ENCODE results near the gene RAP1GAP2.

Gene RAP1GAP2

DNA sequence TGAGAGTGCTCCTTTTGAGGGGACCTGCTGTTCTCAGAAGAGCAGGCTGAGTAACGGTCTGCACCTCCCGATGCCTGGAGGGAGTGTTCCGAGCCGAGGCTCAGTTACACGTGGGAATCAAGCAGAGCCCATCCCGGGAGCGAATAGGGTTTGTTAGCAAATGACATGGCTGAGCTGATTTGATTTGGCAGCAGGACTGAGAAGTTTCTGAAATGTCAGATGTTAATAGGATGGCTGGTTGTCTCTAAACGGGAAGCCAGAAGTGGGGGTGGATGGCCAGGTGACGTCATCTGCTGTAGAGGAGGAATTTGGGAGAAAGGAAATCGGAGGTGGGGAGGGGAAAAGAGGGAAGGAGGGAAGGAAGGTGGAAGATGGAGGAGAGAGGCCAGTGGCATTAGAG, 128.0 kb downstream of the RAP1GAP2 start:
- DNase-seq: no peak

DNA sequence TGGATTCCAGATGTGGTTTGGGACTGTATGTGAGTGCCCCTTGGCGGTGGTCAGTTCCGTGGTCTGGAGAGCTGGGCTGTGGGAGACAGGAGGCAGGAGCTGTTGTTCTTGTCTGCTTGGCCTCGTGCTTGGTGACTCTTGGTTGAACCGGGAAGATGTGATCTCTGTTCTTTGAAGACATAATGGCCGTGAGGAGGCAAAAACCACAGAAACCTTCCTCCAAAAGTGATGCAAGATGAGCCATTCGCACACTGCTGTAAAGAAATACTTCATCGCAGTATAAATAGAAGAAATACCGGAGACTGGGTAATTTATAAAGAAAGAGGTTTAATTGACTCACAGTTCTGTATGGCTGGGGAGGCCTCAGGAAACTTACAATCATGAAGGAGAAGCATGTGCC, 128.8 kb downstream of the RAP1GAP2 start:
- no peak for DNase-seq

DNA sequence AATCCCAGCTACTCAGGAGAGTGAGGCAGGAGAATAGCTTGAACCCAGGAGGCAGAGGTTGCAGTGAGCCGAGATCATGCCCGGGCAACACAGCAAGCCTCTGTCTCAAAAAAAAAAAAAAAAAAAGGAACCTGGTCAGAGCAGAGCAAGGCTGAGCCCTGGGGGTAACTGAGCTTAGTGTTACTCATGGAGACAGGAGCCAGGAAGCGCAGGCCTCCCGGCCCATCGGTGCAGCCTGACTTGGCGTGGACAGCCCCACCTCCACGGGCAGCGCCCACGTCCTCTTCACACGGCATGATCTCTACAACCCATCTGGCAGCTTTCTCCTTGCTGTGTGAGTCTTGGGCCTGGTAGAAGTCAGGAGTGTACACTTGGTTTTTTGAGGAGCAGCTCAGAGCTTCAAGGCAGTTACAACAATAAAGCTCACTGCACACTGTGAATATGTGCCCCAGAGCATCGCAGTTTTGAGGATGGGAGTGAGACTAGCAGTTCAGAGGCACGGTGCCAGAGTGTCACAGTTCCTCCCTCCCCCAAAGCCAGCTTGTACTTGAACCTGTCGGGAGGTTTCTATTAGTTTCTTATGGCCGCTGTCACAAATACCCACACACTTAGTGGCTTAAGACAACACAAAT, 129.9 kb downstream of the RAP1GAP2 start:
- DNase-seq: no peak

DNA sequence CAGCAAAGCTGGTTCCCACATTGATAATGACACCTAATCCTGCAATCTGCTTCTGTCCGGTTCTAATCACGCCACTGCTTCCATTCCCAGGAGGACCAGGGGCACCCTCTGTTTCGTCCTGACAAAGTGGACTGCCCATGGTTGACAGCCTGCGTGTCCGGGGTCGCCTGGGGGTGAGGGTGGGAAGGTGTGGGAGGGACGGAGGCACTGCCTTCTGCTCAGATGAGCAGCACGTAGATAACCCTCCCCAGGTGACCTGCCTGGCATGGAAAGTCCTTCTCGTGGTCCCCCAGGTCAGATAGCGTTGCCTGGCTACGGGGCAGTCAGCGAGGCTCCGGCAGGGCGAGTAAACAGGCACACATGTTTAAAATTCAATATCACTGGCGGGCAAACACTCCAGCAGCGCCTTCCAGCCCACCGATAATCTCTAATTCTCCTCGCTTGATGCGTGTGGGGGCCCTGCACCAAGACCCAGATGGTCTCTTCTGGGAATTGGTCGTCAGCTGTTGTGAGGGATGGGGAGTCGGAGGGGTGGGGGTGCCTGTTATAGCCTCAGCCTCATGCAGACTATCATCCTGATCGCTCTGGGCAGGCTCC, 132.2 kb downstream of the RAP1GAP2 start:
- no peak for DNase-seq

DNA sequence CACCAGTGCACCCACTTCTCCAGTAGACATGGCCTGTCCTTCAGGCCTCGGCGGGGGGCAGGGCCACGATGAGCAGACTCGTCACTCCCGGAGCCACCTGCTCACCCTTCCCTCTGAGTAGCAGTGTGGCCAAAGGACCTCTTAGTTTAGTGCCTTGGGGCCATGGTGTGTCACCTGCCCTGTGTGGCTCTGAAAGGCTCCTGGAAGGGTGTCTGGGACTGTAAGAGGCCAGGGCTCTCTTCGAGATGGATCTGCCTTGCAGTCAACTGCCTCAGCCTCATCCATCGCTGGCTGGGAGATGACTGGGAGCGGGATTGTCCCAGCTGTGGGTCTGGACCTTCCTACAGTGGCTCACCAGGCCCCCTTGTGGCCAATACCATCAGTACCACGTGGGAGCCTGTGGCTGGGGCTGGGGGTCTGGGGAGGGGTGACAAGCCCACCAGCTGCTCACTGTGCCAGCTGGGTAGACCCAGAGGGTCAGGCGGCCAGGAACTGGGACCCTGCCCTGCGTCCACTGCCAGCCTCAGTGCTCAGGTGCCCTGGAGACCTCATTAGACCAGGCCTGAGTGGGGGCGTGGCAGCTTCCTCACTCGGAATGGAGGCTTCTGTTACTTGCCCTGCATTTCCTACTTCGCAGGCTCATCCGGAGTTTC, 133.8 kb downstream of the RAP1GAP2 start:
- DNase-seq: no peak

DNA sequence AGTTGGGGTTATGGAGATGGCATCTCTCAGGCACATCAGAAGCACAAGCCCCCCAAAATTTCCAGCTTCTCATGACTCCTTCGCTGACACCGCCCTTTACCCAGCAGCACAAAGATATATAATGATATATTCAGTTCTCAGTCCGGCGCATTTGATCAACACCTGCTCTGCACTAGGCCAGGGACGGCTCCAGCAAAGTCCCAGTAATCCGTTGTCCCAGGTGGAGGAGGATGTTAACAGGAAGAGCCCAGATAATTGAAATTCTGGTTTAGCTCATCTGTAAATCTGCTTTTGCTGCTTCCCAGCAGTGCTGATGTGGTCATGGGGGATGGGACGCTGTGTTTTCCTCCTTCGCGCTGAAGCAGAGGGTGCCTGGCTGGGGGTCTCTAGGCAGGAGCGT, 135.6 kb downstream of the RAP1GAP2 start:
- DNase-seq: no peak

DNA sequence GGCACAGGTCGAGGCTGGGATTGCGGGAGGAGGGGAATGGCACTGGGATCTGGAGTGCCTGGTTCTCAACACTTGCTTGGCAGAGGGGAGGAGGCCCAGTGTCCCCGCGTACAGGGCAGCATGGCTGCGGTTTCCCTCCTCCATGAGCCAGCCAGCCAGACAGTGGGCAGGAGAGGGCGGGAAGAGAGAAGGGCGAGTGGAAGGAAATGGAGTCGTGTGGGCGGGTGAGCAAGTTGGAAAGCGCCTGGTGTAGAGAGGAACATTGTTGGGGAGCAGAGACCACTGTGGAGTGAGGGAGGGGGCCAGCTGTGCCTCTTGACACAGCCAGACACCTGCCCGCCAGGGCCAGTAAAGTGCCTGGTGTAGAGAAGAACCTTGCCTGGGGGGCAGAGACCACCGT, 136.7 kb downstream of the RAP1GAP2 start:
- no peak for DNase-seq

DNA sequence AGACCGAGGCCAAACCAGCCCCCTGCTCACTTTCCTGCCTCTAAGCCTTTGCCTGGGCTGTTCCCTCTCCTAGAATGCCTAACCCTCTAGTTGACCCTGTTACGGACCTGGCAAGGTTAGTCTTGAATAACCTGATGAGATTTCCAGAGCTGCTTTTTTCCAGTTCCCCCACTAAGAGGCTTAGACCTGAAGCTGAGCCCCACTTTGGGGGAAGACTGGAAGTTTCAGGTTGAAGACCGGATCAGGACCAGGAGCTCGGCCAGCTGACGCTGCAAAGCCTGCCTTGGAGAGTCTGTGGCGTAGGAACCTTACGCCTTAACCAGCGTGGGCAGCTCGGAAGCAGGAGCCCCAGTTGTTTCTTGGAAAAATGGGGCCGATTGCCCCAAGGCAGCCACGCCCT, 137.4 kb downstream of the RAP1GAP2 start:
- no peak for DNase-seq

DNA sequence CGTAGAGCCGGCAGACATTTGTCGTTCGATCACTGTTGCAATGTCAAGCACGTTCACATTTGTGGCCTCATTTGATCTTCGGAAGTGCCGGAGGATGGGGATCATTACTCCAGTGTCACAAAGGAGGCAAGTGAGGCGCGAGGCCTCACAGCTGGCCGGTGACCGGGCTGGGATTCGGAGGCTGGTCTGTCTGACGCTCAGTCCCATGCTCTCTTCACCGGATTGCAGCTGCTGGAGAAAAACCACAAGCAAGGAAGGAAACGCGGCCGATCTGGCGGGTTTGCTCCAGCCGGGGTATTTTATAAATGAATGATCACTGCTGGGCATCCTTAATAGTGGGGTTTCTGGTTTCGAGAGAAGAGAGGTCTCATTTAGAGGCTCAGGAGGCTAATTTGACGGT, 139.4 kb downstream of the RAP1GAP2 start:
- no peak for DNase-seq

DNA sequence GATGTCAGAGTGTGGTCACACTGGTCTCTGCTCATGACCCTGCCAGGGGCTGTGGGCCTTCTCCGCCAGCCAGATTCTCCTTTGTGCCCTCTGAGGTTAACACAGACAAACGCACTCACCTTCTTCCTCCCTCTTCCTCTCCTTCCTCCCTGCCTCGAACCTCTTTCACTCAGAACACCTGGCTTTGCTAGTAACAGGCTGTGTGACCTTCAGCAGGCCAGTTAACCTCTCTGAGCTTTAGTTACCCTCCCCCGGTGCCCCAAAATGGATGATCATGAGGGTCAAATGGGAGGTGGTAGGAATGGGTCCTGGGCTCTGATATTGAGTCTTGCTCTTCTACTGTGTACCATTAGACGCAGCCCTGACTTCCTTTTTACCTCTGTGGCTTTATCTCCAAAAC, 140.1 kb downstream of the RAP1GAP2 start:
- DNase-seq: no peak

DNA sequence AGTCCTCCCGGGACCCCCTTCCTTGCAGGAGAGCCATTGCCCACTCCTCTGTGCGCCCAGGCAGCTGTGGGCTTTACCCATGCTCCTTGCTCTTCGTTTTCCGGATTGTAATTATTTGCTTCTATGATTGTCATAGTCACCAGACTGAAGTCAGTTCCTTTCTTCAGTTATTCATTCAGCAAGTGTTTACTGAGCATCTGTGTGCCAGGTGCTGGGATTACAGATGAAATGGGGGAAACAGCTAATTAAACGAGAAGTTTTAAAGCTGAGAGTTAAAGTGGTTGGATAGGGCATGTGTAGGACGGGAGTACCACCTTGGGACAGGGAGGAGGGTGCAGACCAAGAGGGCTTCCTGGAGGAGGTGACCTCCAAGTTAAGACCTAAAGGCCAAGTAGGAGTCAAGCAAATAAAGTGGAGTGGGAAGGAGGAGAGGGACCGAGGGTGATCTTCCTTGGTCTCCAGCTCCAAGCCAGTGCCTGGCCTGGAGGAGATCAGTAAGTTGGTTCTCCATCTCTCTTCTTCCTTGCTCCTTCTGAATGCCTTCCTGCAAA, 140.6 kb downstream of the RAP1GAP2 start:
- DNase-seq: no peak

DNA sequence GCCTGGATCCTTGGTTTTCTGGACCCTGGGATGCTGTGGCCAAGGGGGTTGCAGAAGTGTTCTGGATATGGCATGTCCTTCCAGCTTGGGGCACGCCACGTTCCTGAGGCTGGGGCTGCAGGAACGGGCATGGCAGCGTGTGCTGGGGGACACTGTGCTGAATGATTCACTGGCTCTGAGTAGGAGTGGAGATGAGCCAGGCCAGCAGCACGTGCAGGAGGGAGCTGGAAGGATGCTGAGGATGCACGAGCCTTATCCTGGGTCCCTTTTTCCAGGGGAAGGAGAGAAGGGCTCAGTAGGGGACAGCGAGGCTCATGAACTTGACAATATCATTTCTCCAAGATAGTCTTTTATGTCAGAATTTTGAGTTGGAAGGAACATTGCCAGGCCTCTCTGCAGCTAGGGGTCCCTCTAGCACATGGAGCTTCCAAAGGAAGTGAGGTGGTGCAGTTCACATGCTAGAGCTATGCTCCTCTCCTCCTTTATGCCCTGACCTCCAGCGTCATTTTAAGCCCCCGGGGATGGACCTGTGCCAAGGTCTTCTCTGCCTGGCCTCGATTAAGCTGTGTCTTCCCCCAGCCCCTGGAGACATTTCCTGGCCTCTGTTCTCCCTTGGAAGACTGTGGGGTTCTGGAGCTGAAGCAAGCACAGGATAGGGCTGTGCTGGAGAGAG, 141.2 kb downstream of the RAP1GAP2 start:
- no peak for DNase-seq

DNA sequence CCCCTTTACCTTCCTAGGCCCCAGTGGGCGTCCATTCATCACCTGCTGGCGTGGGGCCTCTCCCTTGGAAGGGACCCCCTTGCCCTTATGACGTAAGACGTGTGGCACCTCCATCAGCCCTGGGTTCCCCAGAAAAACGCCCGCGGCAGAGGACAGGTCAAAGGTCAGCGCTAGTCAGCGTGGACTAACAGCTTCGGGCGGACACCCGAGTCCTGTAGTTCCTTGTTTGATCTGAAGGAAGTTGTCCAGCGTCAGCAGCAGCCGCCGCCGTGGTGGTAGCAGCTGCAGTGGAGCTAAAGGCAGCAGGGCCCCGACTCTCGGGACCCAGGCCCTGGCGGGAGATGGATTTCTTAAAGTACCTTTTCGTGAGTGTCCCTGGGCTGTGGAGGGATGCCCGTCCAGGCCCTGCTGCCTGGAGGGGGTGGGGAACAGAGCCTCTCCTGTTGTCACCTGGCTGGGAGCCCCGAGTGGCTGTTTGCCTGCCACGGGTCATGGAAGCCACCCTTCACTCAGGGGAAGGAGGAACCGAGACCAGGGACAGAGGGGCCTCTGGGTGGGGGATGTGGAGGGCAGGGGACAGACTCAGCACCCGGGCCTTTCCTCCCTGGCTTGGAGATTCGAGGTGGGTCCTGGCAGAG, 143.6 kb downstream of the RAP1GAP2 start:
- no peak for DNase-seq

DNA sequence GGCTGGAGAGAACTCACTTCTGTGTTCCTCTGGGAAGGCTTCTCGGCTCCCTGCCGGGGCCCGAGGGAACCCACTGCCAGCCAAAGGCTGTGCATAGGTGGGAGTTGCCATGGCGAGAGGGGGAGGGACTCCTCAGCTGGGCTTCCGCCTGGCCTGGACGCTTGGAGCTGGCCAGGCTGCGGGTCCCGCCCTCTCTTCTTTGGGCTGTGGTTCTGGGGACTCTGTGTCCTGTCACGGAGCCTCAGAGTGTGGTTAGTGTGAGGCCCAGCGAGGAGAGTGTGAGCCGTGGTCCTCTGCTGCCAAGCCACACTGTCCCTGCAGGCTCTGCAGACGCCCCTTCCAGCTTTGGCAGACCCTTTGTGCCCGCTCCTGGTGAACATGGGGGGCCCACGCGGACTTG, 144.1 kb downstream of the RAP1GAP2 start:
- DNase-seq: no peak

DNA sequence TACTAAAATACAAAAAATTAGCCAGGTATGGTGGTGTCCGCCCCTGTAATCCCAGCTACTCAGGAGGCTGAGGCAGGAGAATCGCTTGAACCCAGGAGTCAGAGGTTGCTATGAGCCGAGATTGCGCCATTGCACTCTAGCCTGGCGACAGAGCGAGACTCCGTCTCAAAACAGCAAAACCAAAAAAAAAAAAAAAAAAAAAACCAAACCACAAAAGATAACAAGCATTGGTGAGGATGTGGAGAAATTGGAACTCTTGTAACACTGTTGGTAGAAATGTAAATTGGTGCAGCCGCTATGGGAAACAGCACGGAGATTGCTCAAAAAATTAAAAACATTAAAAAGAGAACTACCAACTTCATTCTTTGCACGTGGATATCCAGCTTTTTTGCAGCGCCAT, 147.7 kb downstream of the RAP1GAP2 start:
- no peak for DNase-seq

DNA sequence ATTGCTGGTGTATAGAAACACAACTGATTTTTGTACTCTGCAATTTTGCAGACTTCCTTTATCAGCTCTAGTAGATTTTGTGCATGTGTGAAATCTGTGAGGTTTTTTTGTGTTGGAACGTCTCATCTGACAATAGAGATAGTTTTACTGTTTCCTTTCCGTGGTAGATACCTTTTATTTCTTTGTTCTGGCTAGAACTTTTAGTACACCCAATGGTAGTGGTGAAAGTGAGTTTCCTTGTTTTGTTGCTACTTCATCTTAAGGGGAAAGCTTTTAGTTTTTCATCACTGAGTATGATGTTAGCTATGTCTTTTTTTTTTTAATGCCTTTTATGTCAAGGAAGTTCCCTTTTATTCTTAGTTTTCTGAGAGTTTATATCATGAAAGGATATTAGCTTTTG, 149.1 kb downstream of the RAP1GAP2 start:
- DNase-seq: no peak

DNA sequence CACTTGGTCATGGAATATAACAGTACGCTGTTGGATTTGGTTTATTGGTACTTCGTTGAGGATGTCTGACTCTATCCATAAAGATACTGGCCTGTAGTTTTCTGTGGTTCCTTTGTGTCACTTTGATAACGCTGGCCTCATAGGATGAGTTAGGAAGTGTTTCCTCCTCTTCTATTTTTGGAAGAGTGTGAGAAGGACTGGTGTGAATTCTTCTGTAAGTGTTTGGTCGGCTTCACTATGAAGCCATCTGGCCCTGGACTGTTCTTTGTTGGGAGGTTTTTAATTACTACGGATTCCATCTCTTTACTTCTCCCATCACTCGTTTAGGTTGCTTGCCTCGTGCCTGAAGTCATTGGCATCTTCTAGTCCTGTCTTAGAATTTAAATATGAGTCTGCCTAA, 149.9 kb downstream of the RAP1GAP2 start:
- no peak for DNase-seq

DNA sequence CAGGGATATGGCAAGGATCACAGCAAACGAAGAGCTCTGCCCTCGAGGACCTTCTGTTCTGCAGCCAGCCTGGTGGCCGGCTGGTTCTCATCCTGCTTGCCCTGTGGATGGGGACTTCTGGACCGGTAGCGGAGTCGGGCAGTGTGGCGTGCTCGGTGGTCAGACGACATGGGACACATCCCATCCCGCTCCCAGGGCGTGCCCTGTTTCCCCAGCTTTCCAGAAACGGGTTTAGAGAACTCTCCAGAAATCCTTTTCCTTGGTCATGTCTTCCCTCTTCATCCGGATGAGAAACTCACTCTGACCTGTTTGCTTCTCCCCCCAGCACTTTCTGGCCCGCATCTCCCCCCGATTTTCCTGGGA, 151.3 kb downstream of the RAP1GAP2 start:
- DNase-seq: no peak

DNA sequence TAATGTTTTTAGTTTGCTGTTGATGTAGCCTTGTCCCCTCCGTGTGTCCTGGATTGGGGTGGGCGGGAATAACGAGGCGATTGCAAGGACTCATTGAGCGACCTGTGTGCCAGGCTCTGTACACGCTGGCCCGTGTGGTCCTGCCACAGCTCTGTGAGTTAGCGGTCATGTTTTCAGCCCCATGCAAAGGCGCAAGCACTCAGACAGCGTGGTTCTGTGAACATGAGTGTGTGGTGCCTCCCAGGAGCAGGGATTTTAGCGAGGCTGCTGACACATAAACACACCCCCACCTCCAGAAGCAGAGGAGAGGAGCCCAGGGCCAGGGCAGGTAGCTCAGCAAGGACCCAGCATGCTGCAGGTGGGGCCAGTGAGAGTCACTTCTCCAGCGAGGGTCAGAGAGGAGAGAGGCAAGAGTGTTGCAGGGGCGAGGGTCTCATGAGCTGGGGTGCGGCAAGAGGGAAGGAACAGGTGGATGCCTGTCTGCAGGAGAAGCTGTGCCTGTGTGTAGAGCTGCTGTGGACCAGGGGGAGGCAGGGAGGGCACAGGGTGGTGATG, 151.8 kb downstream of the RAP1GAP2 start:
- no peak for DNase-seq

DNA sequence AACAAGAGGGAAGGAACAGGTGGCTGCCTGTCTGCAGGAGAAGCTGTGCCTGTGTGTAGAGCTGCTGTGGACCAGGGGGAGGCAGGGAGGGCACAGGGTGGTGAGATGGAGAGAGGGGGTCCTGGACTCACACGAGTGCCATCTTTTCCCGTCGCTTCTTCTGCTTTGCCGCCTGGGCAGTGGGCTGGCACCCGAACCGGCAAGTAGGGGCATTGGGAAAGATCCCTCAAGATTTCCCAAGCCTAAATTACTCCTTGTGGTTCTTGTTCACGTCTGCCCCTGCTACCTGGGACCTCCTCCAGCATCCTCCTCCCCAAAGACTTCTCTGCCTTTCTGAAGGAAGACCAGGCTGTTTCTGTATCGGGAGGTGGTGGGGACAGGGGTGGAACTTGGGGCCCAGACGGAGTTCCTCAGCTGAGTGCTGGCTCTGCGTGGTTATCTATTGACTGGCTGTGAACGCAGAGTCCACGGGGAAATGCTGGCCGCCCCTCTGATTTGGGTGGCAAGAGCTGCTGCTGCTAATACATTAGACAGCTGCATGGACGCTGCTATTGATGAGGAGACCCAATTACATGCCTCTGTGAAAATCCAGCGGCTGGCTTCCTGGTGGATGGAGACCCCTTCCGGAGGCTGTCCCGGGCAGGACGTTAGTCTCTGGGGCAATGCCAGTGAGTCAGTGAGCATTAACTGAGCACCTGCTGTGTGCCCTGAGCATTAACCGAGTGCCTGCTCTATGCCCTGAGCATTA, 152.7 kb downstream of the RAP1GAP2 start:
- no peak for DNase-seq

DNA sequence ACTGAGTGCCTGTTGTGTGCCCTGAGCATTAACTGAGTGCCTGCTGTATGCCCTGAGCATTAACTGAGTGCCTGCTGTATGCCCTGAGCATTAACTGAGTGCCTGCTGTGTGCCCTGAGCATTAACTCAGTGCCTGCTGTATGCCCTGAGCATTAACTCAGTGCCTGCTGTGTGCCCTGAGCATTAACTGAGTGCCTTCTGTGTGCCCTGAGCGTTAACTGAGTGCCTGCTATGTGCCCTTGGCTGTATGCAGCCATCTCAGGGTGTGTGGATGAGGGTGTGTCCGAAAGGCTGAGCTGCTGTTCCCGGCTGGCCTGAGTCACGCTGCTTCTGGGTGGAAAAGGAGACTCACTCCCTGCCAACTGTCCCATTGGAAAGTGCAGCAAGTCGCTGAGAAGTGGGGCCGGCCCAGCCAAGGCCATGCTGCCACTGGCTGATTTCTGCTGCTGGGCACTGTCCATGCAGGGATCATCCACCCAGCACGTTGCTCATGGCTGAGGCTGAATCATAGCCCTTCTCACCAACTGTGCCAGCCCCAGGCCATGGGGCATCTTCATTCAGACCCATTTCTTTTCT, 153.3 kb downstream of the RAP1GAP2 start:
- no peak for DNase-seq

DNA sequence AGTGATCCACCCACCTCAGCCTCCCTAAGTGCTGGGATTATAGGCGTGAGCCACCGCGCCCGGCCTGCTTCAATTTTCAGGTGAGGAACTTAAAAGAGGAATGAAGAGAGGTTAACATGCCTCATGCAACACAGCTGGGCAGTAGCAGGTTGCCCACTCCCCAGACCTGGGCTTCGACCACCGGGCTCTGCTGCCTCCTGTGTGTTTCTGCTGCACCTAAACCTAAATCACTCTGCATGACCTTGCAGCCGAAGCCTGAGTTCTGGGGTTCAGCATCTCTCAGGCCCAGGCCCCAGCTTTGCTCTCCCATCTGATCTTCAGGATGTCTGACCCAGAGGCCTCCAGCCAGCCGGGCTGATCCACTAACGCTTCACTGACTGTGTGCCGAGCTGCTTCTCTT, 154.6 kb downstream of the RAP1GAP2 start:
- DNase-seq: no peak

Data from NCI-H1048 (cell line).